GM12864 (cell line): ENCODE data around the gene LRTM2.

Experiments
- DNase-seq: peaks from one replicate; pipeline ENCODE4 v3.0.0-alpha.2; 2011; ENCODE audit warnings: low read depth
- H3K4me3 ChIP-seq: 2 replicates; pipeline ENCODE4 v1.5.1; 2011; ENCODE audit warnings: mild to moderate bottlenecking, low read depth, low read length, control low read depth
- TF ChIP-seq, protein P1 (sequence below): IDR thresholded peaks from 2 replicates; pipeline ENCODE4 v1.5.1; 2011; ENCODE audit warnings: low read depth, mild to moderate bottlenecking, moderate library complexity, low read length, control low read depth, inconsistent platforms; ENCODE audit errors: missing control alignments

The LRTM2 gene

DNA sequence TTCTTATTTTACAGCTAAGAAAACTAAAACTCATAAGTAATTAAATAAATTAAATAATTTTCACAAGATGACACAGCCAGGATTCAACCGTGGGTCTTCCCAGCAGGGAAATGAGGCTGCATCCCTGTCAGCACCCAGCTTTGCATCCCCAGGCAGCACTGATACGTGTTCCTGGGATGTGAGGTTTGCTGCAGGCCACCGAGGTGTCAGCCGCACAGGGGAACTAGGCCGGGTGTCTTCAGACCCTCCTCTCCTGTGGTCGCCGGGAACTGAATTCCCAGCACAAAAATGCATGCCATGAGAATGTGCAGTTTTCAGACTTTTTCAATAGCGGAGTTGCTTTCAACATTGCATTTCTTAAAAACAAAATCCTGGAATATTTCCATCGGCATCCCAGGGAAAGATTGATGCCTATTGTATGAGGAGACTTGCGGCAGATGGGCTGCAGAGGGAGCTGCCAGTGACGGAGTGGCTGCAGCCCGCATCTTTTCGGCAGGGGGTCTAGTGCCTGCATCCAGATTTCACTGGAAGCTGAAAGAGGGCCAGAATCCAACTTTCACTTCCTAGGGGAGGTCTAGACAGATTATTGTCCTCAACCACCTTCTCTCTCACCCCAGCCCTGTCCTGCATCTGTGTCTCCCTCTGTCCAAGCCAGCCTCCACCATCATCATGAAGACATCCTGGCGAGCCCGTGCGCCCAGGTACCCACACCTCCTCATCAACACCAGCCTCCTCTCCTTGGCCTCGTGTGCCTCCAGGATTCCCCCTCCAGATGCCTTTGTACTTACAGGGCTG lies 12.6 kb downstream of the LRTM2 start:
- DNase-seq, result no peak
- TF ChIP-seq, protein P1, sequence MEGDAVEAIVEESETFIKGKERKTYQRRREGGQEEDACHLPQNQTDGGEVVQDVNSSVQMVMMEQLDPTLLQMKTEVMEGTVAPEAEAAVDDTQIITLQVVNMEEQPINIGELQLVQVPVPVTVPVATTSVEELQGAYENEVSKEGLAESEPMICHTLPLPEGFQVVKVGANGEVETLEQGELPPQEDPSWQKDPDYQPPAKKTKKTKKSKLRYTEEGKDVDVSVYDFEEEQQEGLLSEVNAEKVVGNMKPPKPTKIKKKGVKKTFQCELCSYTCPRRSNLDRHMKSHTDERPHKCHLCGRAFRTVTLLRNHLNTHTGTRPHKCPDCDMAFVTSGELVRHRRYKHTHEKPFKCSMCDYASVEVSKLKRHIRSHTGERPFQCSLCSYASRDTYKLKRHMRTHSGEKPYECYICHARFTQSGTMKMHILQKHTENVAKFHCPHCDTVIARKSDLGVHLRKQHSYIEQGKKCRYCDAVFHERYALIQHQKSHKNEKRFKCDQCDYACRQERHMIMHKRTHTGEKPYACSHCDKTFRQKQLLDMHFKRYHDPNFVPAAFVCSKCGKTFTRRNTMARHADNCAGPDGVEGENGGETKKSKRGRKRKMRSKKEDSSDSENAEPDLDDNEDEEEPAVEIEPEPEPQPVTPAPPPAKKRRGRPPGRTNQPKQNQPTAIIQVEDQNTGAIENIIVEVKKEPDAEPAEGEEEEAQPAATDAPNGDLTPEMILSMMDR, result no peak
- H3K4me3 ChIP-seq, result no peak overlapping the region

DNA sequence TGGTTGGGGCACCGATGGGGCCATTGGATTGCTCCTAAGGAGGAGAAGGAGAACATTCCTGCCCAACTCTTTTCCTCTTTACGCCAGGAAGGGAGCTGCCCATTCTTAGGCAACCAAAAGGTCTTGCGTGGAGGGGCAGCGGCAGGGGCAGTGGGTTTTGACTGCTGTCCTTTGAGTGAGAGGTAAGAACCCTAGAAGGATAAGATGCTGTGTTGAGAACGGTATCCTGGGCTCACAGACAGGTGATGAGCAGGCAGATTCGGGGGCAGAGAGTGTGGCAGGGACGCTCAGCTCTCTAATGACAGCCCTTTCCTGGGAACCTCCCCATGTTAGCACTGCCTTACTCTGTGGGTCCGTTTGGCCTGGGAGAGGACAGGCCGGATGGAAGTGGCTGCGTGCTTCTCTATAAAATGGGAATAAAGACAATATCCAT lies 13.2 kb downstream of the LRTM2 start:
- DNase-seq, result no peak
- TF ChIP-seq, protein P1, result no peak
- no peak overlapping the region for H3K4me3 ChIP-seq

DNA sequence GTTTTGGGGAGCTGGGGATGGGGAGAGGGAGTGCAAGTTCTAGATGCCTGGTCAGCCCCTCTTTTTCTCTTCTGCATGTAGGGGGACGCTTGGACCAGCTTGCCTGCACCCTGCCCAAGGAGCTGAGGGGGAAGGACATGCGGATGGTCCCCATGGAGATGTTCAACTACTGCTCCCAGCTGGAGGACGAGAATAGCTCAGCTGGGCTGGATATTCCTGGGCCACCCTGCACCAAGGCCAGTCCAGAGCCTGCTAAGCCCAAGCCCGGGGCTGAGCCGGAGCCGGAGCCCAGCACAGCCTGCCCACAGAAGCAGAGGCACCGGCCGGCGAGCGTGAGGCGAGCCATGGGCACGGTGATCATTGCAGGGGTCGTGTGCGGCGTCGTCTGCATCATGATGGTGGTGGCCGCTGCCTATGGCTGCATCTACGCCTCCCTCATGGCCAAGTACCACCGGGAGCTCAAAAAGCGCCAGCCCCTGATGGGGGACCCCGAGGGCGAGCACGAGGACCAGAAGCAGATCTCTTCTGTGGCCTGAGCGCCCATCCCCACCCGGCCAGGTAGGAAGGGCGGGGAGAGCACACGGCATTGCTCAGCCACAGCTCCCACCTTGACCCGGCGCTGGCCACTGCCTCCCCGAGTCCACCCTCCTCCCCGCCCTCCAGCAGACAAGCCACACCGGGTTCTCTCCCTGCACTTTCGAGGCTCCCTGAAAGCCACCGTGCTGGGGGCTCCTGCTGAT lies 14.0 kb downstream of the LRTM2 start:
- no peak for DNase-seq
- TF ChIP-seq, protein P1, result no peak
- no peak overlapping the region for H3K4me3 ChIP-seq

DNA sequence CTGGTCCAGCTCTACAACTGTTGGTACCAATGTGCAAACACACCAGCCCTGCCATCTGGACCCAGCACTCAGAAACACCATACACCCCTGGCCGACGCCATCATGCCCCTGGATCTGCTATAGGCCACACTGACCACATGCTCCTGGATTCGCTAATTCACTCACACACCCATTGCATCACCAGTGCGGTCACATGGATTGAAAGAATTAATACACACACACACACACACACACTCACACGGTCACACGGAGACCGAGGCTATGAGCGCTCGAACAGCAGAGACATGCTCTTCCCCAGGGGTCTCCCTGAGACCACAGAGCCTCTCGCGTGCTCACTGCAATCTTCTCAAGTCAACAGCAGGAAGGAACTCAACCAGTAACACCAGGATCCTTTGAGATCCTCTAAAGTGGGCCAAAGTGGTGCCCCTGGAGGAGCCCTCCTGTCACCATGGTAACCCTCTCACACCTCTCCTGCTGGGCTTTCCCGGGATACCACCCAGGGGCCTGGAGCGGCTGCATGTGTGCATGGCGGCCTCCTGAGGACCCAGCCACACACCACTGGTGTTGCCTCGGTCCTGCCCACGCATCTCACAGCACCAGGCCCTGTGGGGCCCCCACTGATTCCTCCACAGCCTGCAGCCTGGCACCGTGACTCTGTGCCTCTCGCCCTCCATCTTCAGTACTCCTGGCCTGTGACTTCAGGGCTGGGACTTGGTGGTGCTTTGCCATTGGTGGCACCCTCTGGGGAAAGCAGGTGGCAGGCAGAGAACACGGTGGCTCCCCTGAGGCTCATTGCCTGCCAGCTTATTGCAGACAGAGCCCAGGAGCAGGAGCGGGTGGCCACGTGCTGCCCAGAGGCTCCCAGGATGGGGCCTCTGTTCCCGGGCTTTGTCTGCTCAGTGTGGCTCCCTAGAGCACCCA lies 15.1 kb downstream of the LRTM2 start:
- no peak overlapping the region for H3K4me3 ChIP-seq
- DNase-seq, result no peak
- TF ChIP-seq, protein P1, result no peak

DNA sequence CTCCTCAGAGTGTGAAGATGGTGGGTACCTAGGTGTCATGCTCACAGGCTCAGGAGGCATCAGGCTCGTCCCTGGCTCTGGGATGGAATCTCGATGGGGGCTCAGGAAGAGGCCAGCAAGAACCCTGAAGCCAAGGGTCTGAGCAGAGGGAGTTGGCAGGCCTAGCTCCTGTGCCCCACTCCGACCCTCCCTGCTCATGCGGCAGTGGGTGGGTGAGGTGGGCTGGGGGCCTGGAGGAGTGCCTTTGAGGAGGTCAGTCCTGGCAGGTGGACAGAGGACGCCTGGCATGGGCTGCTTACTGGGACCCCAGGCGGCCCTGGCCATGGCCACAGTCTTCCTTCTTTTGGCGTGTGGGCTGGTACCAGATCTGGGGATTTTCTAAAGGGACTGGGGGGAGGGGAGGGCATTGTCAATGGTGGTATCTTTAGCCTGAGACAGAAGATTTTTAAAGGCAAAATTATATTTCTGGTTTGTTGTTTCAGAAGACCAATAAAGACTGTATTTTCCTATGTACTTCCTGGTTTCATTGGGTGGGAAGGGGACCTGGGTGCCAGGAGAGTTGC lies 16.0 kb downstream of the LRTM2 start:
- no peak for DNase-seq
- no peak overlapping the region for H3K4me3 ChIP-seq
- TF ChIP-seq, protein P1, result no peak

DNA sequence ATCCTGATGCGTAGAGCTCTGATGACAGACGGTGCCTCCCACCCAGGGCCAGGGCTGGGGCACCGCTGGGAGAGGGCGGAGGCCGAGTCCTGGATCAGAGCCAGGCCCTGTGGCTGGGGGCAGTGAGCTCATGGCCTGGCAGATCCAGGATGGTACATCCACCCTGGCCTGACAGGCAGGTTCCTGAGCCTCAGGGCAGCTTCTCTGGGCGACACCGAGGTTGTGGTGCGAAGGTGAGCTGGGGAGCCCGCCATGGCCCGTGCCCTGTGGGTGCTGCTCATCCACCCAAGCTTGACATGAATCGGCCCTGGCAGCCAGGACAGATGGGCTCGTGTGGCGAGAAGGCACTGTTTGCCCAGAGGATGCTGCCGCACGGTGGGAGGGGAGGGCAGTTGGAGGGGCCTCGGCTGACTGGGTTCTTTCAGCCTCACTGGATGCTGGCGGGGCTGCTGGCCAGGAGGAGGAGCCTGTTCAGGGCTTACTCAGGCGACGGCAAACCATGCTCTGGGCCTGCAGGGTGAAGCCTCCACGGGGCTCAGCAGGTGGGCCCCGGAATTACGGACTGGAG lies 16.6 kb downstream of the LRTM2 start:
- DNase-seq, result no peak
- TF ChIP-seq, protein P1, result no peak
- H3K4me3 ChIP-seq, result no peak overlapping the region
